ENCODE results near the gene RNASEH2A. TPM values are rescaled to one million over a fixed set of nuclear protein-coding genes. Genes with fewer than 3 reads are reported as not detected.

The RNASEH2A gene
- polyA plus RNA-seq, 2 of the 4 experiments (the other 2 are of a cell fraction) = 37.2 to 45.5 TPM

DNA sequence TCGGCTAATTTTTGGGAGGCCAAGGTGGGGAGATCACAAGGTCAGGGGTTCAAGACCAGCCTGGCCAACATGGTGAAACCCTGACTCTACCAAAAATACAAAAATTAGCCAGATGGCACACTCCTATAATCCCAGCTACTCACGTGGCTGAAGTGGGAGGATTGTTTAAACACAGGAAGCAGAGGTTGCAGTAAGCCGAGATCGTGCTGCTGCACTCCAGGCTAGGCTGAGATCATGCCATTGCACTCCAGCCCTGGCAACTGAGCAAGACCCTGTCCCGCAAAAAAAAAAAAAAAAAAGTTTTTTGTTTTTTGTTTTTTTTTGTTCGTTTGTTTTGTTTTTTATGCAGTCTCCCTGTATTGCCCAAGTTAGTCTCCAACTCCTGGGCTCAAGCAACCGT, 53.2 kb downstream of the RNASEH2A start:
- ATAC-seq (no peak), DNase-seq (ENCODE audit: low read depth in 1 of 2, low spot score in 1 of 2) (no peak), FAIRE-seq (no peak)
- no peaks in the 10 kb centered on the region for H3K9me3 ChIP-seq
- POLR2A ChIA-PET = no interaction called here
- WGBS (ENCODE audit: missing lambda C conversion rate) = 66% methylated on average over 6 of the region's 7 CpGs
- no peak overlapping the region for H3K4me2 ChIP-seq
- CTCF ChIA-PET = interaction anchor here (0.6 to 3.0 kb wide), 2 partner anchors 12 to 44 kb away, joined by 3 to 17 read pairs; no protein-coding TSS in a partner anchor
- H3K27ac ChIP-seq = no peak overlapping the region
- no peak overlapping the region for H3K4me3 ChIP-seq
- TF ChIP-seq EP300 (IDR thresholded peaks at IDR 0.05) = no peak
- no peak for TF ChIP-seq NPAS2 (CRISPR knock-in tag; IDR thresholded peaks at IDR 0.05; ENCODE audit: borderline replicate concordance)
- no peak for TF ChIP-seq HEYL (CRISPR knock-in tag; IDR thresholded peaks at IDR 0.05)
- no peak for TF ChIP-seq RARB (CRISPR knock-in tag; IDR thresholded peaks at IDR 0.05)
- no peak for TF ChIP-seq ZC3H11A (IDR thresholded peaks at IDR 0.05)
- TF ChIP-seq, protein P1, sequence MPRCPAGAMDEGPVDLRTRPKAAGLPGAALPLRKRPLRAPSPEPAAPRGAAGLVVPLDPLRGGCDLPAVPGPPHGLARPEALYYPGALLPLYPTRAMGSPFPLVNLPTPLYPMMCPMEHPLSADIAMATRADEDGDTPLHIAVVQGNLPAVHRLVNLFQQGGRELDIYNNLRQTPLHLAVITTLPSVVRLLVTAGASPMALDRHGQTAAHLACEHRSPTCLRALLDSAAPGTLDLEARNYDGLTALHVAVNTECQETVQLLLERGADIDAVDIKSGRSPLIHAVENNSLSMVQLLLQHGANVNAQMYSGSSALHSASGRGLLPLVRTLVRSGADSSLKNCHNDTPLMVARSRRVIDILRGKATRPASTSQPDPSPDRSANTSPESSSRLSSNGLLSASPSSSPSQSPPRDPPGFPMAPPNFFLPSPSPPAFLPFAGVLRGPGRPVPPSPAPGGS (IDR thresholded peaks at IDR 0.05) = no peak
- no peak for TF ChIP-seq TP53 (CRISPR knock-in tag; IDR thresholded peaks at IDR 0.05)
- TF ChIP-seq POLR2AphosphoS2 (conservative IDR thresholded peaks at IDR 0.05; ENCODE audit: low read length) = no peak
- TF ChIP-seq HOXA7 (CRISPR knock-in tag; IDR thresholded peaks at IDR 0.05) = no peak
- TF ChIP-seq CHD2 (IDR thresholded peaks at IDR 0.05; ENCODE audit: low read length, partially characterized antibody) = no peak
- no peak for TF ChIP-seq CBX2 (IDR thresholded peaks at IDR 0.05; ENCODE audit: borderline replicate concordance, low read depth)
- TF ChIP-seq MYC (IDR thresholded peaks at IDR 0.05; ENCODE audit: borderline replicate concordance, low read length) = no peak
- no peak for TF ChIP-seq HOXB13 (CRISPR knock-in tag; IDR thresholded peaks at IDR 0.05; ENCODE audit: low read depth)
- no peak for TF ChIP-seq NR3C1 (IDR thresholded peaks at IDR 0.05)
- TF ChIP-seq FOXS1 (CRISPR knock-in tag; IDR thresholded peaks at IDR 0.05) = no peak
- TF ChIP-seq TFCP2L1 (CRISPR knock-in tag; IDR thresholded peaks at IDR 0.05) = no peak
- TF ChIP-seq, protein P2, sequence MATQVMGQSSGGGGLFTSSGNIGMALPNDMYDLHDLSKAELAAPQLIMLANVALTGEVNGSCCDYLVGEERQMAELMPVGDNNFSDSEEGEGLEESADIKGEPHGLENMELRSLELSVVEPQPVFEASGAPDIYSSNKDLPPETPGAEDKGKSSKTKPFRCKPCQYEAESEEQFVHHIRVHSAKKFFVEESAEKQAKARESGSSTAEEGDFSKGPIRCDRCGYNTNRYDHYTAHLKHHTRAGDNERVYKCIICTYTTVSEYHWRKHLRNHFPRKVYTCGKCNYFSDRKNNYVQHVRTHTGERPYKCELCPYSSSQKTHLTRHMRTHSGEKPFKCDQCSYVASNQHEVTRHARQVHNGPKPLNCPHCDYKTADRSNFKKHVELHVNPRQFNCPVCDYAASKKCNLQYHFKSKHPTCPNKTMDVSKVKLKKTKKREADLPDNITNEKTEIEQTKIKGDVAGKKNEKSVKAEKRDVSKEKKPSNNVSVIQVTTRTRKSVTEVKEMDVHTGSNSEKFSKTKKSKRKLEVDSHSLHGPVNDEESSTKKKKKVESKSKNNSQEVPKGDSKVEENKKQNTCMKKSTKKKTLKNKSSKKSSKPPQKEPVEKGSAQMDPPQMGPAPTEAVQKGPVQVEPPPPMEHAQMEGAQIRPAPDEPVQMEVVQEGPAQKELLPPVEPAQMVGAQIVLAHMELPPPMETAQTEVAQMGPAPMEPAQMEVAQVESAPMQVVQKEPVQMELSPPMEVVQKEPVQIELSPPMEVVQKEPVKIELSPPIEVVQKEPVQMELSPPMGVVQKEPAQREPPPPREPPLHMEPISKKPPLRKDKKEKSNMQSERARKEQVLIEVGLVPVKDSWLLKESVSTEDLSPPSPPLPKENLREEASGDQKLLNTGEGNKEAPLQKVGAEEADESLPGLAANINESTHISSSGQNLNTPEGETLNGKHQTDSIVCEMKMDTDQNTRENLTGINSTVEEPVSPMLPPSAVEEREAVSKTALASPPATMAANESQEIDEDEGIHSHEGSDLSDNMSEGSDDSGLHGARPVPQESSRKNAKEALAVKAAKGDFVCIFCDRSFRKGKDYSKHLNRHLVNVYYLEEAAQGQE (IDR thresholded peaks at IDR 0.05) = no peak
- TF ChIP-seq EHF (CRISPR knock-in tag; IDR thresholded peaks at IDR 0.05) = no peak
- no peak for TF ChIP-seq MAZ (IDR thresholded peaks at IDR 0.05; ENCODE audit: borderline replicate concordance, low read depth, low read length)
- no peak for TF ChIP-seq MAFK (IDR thresholded peaks at IDR 0.05; ENCODE audit: partially characterized antibody)
- H3K4me1 ChIP-seq = no peaks in the 10 kb centered on the region

Small RNA genes lying within 50 kb of the gene (small RNA-seq; reads per million reads assigned to genes)
- 0 to 1.0 (median 0) reads per million in 6 experiments for gene MIR5684
- gene MIR6794 = 0 reads per million in 6 experiments

Other genes starting within 250 kb of the RNASEH2A start
- 2.4 and 2.5 TPM in 2 replicates for gene ZNF490, start 195.8 kb upstream of the RNASEH2A start, polyA plus RNA-seq (2011; rRNA removed)
- gene ZNF490, start 195.8 kb upstream of the RNASEH2A start, polyA plus RNA-seq (2017; fragmentation: RNase III; extraction: RNeasy Plus Mini Kit Qiagen cat#74134 plus additional on column Dnase treatment) = 0.57 to 0.85 TPM (median 0.79 TPM) in 3 replicates
- 7.1 and 8.0 TPM in 2 replicates for gene ZNF791, start 195.7 kb upstream of the RNASEH2A start, polyA plus RNA-seq (2011; rRNA removed)
- 4.5 to 4.6 TPM (median 4.5 TPM) in 3 replicates for gene ZNF791, start 195.7 kb upstream of the RNASEH2A start, polyA plus RNA-seq (2017; fragmentation: RNase III; extraction: RNeasy Plus Mini Kit Qiagen cat#74134 plus additional on column Dnase treatment)
- 13.0 and 14.4 TPM in 2 replicates for gene MAN2B1, start 139.8 kb upstream of the RNASEH2A start, polyA plus RNA-seq (2011; rRNA removed)
- gene MAN2B1, start 139.8 kb upstream of the RNASEH2A start, polyA plus RNA-seq (2017; fragmentation: RNase III; extraction: RNeasy Plus Mini Kit Qiagen cat#74134 plus additional on column Dnase treatment) = 15.4 to 16.3 TPM (median 15.9 TPM) in 3 replicates
- 4.3 and 4.8 TPM in 2 replicates for gene WDR83, start 139.8 kb upstream of the RNASEH2A start, polyA plus RNA-seq (2011; rRNA removed)
- gene WDR83, start 139.8 kb upstream of the RNASEH2A start, polyA plus RNA-seq (2017; fragmentation: RNase III; extraction: RNeasy Plus Mini Kit Qiagen cat#74134 plus additional on column Dnase treatment) = 11.1 to 13.7 TPM (median 11.4 TPM) in 3 replicates
- gene DHPS, start 124.7 kb upstream of the RNASEH2A start, polyA plus RNA-seq (2011; rRNA removed) = 63.7 and 71.9 TPM in 2 replicates
- 55.3 to 58.3 TPM (median 57.8 TPM) in 3 replicates for gene DHPS, start 124.7 kb upstream of the RNASEH2A start, polyA plus RNA-seq (2017; fragmentation: RNase III; extraction: RNeasy Plus Mini Kit Qiagen cat#74134 plus additional on column Dnase treatment)
- not detected in 2 replicates for gene GNG14, start 118.6 kb upstream of the RNASEH2A start, polyA plus RNA-seq (2011; rRNA removed)
- not detected in 3 replicates for gene GNG14, start 118.6 kb upstream of the RNASEH2A start, polyA plus RNA-seq (2017; fragmentation: RNase III; extraction: RNeasy Plus Mini Kit Qiagen cat#74134 plus additional on column Dnase treatment)
- 5.7 and 6.9 TPM in 2 replicates for gene FBXW9, start 110.0 kb upstream of the RNASEH2A start, polyA plus RNA-seq (2011; rRNA removed)
- 7.3 to 8.1 TPM (median 8.0 TPM) in 3 replicates for gene FBXW9, start 110.0 kb upstream of the RNASEH2A start, polyA plus RNA-seq (2017; fragmentation: RNase III; extraction: RNeasy Plus Mini Kit Qiagen cat#74134 plus additional on column Dnase treatment)
- gene TNPO2, start 82.7 kb upstream of the RNASEH2A start, polyA plus RNA-seq (2011; rRNA removed) = 33.7 and 38.0 TPM in 2 replicates
- 39.8 to 42.5 TPM (median 41.0 TPM) in 3 replicates for gene TNPO2, start 82.7 kb upstream of the RNASEH2A start, polyA plus RNA-seq (2017; fragmentation: RNase III; extraction: RNeasy Plus Mini Kit Qiagen cat#74134 plus additional on column Dnase treatment)
- gene TRIR, start 71.9 kb upstream of the RNASEH2A start, polyA plus RNA-seq (2011; rRNA removed) = 105 and 137 TPM in 2 replicates
- 144 to 154 TPM (median 152 TPM) in 3 replicates for gene TRIR, start 71.9 kb upstream of the RNASEH2A start, polyA plus RNA-seq (2017; fragmentation: RNase III; extraction: RNeasy Plus Mini Kit Qiagen cat#74134 plus additional on column Dnase treatment)
- gene GET3, start 69.1 kb upstream of the RNASEH2A start, polyA plus RNA-seq (2011; rRNA removed) = 84.9 and 87.0 TPM in 2 replicates
- gene GET3, start 69.1 kb upstream of the RNASEH2A start, polyA plus RNA-seq (2017; fragmentation: RNase III; extraction: RNeasy Plus Mini Kit Qiagen cat#74134 plus additional on column Dnase treatment) = 82.7 to 96.7 TPM (median 91.7 TPM) in 3 replicates
- not detected in 2 replicates for gene BEST2, start 54.8 kb upstream of the RNASEH2A start, polyA plus RNA-seq (2011; rRNA removed)
- not detected in 3 replicates for gene BEST2, start 54.8 kb upstream of the RNASEH2A start, polyA plus RNA-seq (2017; fragmentation: RNase III; extraction: RNeasy Plus Mini Kit Qiagen cat#74134 plus additional on column Dnase treatment)
- gene HOOK2, start 31.0 kb upstream of the RNASEH2A start, polyA plus RNA-seq (2011; rRNA removed) = 8.3 and 10.1 TPM in 2 replicates
- gene HOOK2, start 31.0 kb upstream of the RNASEH2A start, polyA plus RNA-seq (2017; fragmentation: RNase III; extraction: RNeasy Plus Mini Kit Qiagen cat#74134 plus additional on column Dnase treatment) = 18.5 to 24.6 TPM (median 21.5 TPM) in 3 replicates
- gene JUNB, start 15.1 kb upstream of the RNASEH2A start, polyA plus RNA-seq (2011; rRNA removed) = 72.5 and 94.7 TPM in 2 replicates
- 47.2 to 57.7 TPM (median 55.6 TPM) in 3 replicates for gene JUNB, start 15.1 kb upstream of the RNASEH2A start, polyA plus RNA-seq (2017; fragmentation: RNase III; extraction: RNeasy Plus Mini Kit Qiagen cat#74134 plus additional on column Dnase treatment)
- gene PRDX2, start 4.8 kb upstream of the RNASEH2A start, polyA plus RNA-seq (2011; rRNA removed) = 0.48 and 0.57 TPM in 2 replicates
- gene PRDX2, start 4.8 kb upstream of the RNASEH2A start, polyA plus RNA-seq (2017; fragmentation: RNase III; extraction: RNeasy Plus Mini Kit Qiagen cat#74134 plus additional on column Dnase treatment) = 0.49 to 0.91 TPM (median 0.84 TPM) in 3 replicates
- 4.9 and 10.7 TPM in 2 replicates for gene THSD8, start 4.5 kb upstream of the RNASEH2A start, polyA plus RNA-seq (2011; rRNA removed)
- gene THSD8, start 4.5 kb upstream of the RNASEH2A start, polyA plus RNA-seq (2017; fragmentation: RNase III; extraction: RNeasy Plus Mini Kit Qiagen cat#74134 plus additional on column Dnase treatment) = not detected in 3 replicates
- 0.09 TPM in 1 of 2 replicates, not detected in the other for gene RTBDN, start 28.0 kb downstream of the RNASEH2A start, polyA plus RNA-seq (2011; rRNA removed)
- gene RTBDN, start 28.0 kb downstream of the RNASEH2A start, polyA plus RNA-seq (2017; fragmentation: RNase III; extraction: RNeasy Plus Mini Kit Qiagen cat#74134 plus additional on column Dnase treatment) = 0.14 to 0.36 TPM (median 0.25 TPM) in 3 replicates
- 1.4 and 1.8 TPM in 2 replicates for gene MAST1, start 31.9 kb downstream of the RNASEH2A start, polyA plus RNA-seq (2011; rRNA removed)
- 1.8 to 3.0 TPM (median 2.2 TPM) in 3 replicates for gene MAST1, start 31.9 kb downstream of the RNASEH2A start, polyA plus RNA-seq (2017; fragmentation: RNase III; extraction: RNeasy Plus Mini Kit Qiagen cat#74134 plus additional on column Dnase treatment)
- gene DNASE2, start 74.9 kb downstream of the RNASEH2A start, polyA plus RNA-seq (2011; rRNA removed) = 15.7 and 22.9 TPM in 2 replicates
- 19.9 to 24.9 TPM (median 24.6 TPM) in 3 replicates for gene DNASE2, start 74.9 kb downstream of the RNASEH2A start, polyA plus RNA-seq (2017; fragmentation: RNase III; extraction: RNeasy Plus Mini Kit Qiagen cat#74134 plus additional on column Dnase treatment)
- not detected in 2 replicates for gene KLF1, start 80.6 kb downstream of the RNASEH2A start, polyA plus RNA-seq (2011; rRNA removed)
- not detected in 3 replicates for gene KLF1, start 80.6 kb downstream of the RNASEH2A start, polyA plus RNA-seq (2017; fragmentation: RNase III; extraction: RNeasy Plus Mini Kit Qiagen cat#74134 plus additional on column Dnase treatment)
- 8.0 and 8.8 TPM in 2 replicates for gene GCDH, start 84.6 kb downstream of the RNASEH2A start, polyA plus RNA-seq (2011; rRNA removed)
- gene GCDH, start 84.6 kb downstream of the RNASEH2A start, polyA plus RNA-seq (2017; fragmentation: RNase III; extraction: RNeasy Plus Mini Kit Qiagen cat#74134 plus additional on column Dnase treatment) = 14.9 to 18.8 TPM (median 15.2 TPM) in 3 replicates
- gene SYCE2, start 112.7 kb downstream of the RNASEH2A start, polyA plus RNA-seq (2011; rRNA removed) = 0.13 and 0.41 TPM in 2 replicates
- gene SYCE2, start 112.7 kb downstream of the RNASEH2A start, polyA plus RNA-seq (2017; fragmentation: RNase III; extraction: RNeasy Plus Mini Kit Qiagen cat#74134 plus additional on column Dnase treatment) = 0.25 to 0.40 TPM (median 0.39 TPM) in 3 replicates
- 18.1 and 20.1 TPM in 2 replicates for gene FARSA, start 127.1 kb downstream of the RNASEH2A start, polyA plus RNA-seq (2011; rRNA removed)
- gene FARSA, start 127.1 kb downstream of the RNASEH2A start, polyA plus RNA-seq (2017; fragmentation: RNase III; extraction: RNeasy Plus Mini Kit Qiagen cat#74134 plus additional on column Dnase treatment) = 57.4 to 62.2 TPM (median 58.7 TPM) in 3 replicates
- gene CALR, start 132.0 kb downstream of the RNASEH2A start, polyA plus RNA-seq (2011; rRNA removed) = 356 and 419 TPM in 2 replicates
- 484 to 507 TPM (median 494 TPM) in 3 replicates for gene CALR, start 132.0 kb downstream of the RNASEH2A start, polyA plus RNA-seq (2017; fragmentation: RNase III; extraction: RNeasy Plus Mini Kit Qiagen cat#74134 plus additional on column Dnase treatment)
- gene RAD23A, start 139.3 kb downstream of the RNASEH2A start, polyA plus RNA-seq (2011; rRNA removed) = 46.4 and 56.2 TPM in 2 replicates
- 68.6 to 71.6 TPM (median 71.1 TPM) in 3 replicates for gene RAD23A, start 139.3 kb downstream of the RNASEH2A start, polyA plus RNA-seq (2017; fragmentation: RNase III; extraction: RNeasy Plus Mini Kit Qiagen cat#74134 plus additional on column Dnase treatment)
- 18.3 and 26.4 TPM in 2 replicates for gene GADD45GIP1, start 150.6 kb downstream of the RNASEH2A start, polyA plus RNA-seq (2011; rRNA removed)
- gene GADD45GIP1, start 150.6 kb downstream of the RNASEH2A start, polyA plus RNA-seq (2017; fragmentation: RNase III; extraction: RNeasy Plus Mini Kit Qiagen cat#74134 plus additional on column Dnase treatment) = 30.7 to 31.9 TPM (median 31.1 TPM) in 3 replicates
- gene DAND5, start 163.0 kb downstream of the RNASEH2A start, polyA plus RNA-seq (2011; rRNA removed) = 0.12 and 0.16 TPM in 2 replicates
- 0.12 to 0.21 TPM (median 0.14 TPM) in 3 replicates for gene DAND5, start 163.0 kb downstream of the RNASEH2A start, polyA plus RNA-seq (2017; fragmentation: RNase III; extraction: RNeasy Plus Mini Kit Qiagen cat#74134 plus additional on column Dnase treatment)
- gene NFIX, start 188.9 kb downstream of the RNASEH2A start, polyA plus RNA-seq (2011; rRNA removed) = 0.52 and 1.0 TPM in 2 replicates
- gene NFIX, start 188.9 kb downstream of the RNASEH2A start, polyA plus RNA-seq (2017; fragmentation: RNase III; extraction: RNeasy Plus Mini Kit Qiagen cat#74134 plus additional on column Dnase treatment) = 3.0 to 4.5 TPM (median 3.0 TPM) in 3 replicates